HG02678 (cell line): ENCODE results near the gene PYGM.
A peak's percentile ranks its signal among the peaks of the same experiment; 100 is the strongest.

Experiments used
- ATAC-seq: cut with Tn5 transposase; IDR thresholded peaks from one replicate; pipeline ENCODE4 v1.9.1; 2021; ENCODE audit warnings: mild to moderate bottlenecking, moderate library complexity; ENCODE audit not compliant: unreplicated experiment

PYGM gene

GRCh38 chr11:64754919-64755662, 4.7 kb downstream of the PYGM start:
- ATAC-seq = no peak

- no peak for ATAC-seq
These were observed 5.5 kb downstream of the PYGM start for GRCh38 chr11:64754124-64754918.

DNA sequence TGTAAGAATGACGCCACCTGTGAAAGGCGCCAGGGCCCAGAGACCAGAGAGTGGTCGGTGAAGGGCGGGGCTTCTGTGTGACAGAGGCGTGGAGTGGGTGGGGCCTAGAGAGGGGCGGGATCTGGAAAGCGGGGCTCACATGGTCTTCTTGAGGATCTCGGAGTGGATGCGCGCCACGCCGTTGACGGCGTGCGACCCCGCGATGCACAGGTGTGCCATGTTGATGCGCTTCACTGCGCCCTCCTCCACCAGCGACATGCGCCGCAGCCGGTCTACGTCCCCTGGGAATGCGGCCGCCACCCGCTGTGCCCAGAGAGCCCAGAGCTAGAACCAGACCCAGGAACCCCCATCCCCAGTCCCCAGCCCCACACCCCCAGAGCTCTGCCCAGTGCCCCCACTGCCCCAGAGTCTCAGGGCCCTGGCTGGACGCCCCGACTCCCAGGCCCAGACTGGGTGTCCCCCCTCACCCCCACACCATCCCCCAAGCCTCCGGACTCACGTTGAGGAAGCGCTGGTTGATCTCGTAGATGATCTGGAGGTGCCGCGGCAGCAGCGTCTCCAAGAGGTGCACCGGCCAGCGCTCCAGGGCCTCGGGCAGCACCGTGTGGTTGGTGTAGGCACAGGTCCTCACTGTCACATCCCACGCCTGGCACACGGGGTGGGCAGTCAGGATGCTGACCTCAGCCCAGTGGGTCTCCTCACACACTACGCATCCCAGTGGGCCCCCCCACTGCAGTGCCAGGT, 6.2 kb downstream of the PYGM start:
- ATAC-seq = no peak

- no peak for ATAC-seq
These were observed 6.8 kb downstream of the PYGM start for GRCh38 chr11:64753019-64753379.

DNA sequence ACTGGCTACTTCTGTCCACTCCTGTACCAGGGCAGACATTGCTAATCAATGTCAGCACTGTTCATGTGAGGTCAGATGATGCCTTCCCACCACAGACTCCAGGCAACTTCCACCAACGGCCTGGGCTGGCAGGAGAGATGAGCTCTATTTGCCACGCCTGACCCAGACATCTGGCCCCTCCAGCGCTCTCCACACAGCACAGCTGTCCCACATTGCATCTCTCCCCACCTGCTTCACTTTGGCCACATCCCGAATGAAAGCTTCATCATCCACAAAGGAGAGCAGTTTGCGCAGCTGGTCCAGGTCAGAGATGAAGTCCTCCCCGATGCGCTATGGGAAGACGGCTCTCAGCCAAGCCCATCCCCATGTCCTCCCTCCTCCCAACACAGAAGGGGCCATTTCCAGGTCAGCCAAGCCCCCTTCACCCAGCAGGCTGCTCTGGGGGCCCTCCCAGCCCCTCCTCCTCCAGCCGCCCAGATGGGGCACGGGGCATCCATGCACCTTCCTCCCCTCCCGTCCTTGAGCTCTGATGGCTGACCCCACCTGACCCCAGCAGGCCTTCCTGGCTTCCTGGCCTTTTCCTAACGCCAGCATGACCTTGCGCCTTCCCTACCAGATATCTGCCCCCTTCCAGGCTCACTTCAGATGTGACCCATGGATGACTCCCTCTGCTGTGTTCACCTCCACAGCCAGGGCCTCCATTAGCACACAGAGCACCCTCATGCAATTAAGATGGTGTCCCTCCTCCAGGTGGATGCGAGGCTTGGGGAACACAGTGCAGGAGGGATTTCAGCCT, 7.4 kb downstream of the PYGM start:
- no peak for ATAC-seq

DNA sequence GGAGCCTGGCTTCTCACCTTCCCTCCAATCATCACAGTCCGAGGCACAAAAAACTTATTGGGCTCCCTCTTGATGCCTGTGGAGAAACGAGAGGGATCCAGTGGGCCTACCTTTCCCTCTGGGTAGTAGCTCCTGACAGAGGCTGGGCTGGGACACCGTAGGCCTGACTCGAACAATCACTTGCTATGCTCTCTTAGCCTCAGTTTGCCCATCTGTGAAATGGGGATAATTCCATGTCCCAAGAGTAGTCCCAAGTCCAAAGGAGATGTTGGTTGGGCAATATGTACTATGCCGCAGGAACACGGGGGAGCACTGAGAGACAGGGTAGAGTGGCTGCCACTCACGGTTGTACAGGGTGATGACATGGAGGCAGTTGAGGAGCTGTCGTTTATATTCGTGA, 8.2 kb downstream of the PYGM start:
- no peak for ATAC-seq

DNA sequence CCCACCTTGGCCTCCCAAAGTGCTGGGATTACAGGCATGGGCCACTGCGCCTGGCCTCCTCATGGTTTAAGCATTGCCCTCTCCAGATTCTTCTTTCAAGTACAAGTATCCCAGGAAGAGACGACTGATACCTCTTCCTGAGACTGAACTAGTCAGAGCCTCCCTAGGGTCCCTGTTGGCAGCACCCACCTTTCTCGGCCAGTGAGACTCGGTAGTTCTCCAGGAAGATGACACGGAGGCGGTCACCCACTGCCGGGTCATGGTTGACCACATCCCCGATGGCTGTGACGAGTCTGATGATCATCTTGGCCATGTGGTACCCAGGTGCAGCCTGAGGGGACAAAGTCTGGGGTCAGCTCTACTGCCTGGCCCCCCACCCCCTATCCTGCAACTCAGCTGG, 8.6 kb downstream of the PYGM start:
- ATAC-seq = no peak

GRCh38 chr11:64750361-64751054, 9.3 kb downstream of the PYGM start:
- ATAC-seq = no peak

DNA sequence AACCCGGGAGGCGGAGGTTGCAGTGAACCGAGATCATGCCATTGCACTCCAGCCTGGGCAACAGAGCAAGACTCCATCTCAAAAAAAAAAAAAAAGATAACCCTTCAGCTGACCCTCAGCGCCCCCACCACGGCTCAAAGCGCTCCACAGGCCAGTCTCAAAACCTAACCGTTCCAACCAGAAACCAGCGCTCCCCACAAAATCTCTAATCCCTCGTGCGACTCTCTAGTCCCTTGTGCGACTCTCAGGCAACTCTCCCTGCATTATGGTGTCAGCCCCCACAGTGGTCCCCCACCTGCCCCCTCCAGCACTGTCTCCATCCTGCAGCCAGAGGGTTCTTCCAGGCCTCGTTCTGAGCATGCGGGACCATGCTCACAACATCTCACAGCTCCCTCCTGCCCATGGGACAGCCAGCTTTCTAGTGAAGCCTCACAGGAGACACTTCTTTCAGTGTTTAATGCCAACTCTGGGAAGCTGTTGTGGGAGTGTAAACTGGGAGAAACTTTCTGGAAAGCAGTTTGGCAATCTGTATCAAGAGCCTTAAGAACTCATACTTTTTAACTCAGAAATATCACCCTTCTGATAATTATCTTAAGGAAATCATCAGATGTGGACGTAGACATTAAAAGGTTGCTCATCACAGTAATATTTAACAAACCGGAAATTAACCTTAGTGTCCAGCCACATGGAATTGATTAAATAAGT, 11.7 kb downstream of the PYGM start:
- no peak for ATAC-seq

GRCh38 chr11:64746486-64746885, 13.3 kb downstream of the PYGM start:
- no peak for ATAC-seq

DNA sequence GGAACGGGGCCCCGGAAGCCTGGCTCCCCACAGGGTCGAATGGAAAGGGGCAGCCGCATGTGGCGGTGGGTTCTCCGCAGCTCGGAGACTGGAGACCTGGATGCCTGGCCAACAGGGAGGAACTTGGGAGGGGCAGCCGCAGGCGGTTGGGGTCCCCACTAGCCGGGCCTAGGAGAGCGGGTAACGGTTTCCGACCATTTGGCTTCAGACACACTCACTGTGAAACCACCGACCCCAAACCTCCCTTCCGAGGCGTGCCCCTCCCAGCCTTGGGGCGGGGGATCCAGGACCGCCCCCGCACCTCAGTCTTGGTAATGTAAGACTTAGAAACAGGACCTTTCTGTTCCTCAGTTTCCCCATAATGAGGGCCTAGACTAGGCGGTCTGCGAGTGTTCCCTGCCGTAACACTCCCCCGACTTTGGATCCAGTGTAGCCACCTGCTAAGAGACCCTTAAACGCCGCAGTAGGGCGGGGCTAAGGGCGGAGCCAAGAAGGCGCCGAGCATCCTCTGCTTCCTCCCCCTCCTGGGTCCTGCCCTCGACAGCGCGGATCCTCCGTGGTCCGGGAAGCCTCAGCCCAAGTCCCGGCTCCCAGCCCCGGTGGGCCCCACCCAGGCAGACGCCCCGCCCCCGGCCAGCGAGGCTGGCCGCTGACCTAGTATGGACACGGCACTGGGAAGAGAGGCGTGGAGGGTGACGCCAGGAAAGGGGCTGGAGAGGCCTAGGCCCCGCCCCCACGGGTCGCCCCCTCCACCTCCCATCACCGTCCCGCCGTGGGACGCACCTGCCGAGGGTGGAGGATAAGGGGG, 14.0 kb downstream of the PYGM start:
- no peak for ATAC-seq

- ATAC-seq = peak; percentile 32
These were observed 14.6 kb downstream of the PYGM start for GRCh38 chr11:64745189-64745520.

- ATAC-seq = peak; percentile 5
These were observed 15.1 kb downstream of the PYGM start for GRCh38 chr11:64744544-64745188.

- no peak for ATAC-seq
These were observed 15.9 kb downstream of the PYGM start, which contains the start of gene RASGRP2 for GRCh38 chr11:64743591-64744543. TSS of gene RASGRP2 (minus strand) at chr11:64744142. CDS start at chr11:64742866, 1,276 bp downstream.

GRCh38 chr11:64742889-64743590, 16.7 kb downstream of the PYGM start:
- no peak for ATAC-seq

DNA sequence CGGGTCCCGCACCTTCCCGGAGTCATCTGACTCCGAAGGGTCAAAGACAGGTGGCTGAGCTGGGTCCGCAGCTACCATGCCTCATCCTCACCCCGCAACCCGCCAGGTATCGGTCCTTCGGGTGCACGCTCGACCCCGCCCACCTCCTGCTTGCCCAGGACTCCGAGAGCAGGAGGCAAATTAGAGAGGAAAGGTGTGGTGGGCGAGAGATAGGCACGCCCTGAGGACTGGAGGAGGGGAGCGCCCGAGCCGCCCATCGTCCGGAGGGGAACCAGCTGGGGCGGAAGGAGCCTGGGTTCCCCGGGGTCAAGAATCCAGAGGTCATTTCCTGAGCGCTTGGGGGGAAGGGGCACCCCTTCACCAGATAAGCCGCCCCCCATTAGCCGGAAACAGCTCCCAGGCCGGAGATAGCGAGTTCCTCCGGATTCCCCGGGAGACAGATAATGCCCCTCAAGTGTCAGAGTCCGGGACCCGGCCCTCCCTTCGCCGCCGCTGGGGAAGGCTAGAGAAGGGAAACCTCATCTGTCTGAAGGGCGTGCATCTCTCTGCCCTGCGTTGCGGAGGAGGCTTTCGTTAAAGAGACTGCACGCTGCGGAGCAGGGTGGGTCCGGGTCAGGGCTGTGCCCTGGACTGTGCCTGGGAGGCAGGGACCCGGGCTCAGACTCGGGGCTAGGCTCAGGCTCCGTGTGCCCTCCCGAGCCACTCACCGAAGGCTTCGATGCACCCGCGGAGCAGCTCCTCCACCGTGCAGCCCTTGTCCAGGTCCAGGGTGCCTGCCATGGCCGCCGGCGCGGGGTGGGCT, 17.5 kb downstream of the PYGM start:
- no peak for ATAC-seq
